H9 (cell line): ENCODE data around the gene DNER. TPM values are rescaled to one million over a fixed set of nuclear protein-coding genes. Genes with fewer than 3 reads are reported as not detected.

ENCODE experiments used
- DNase-seq: peaks from one replicate; pipeline ENCODE4 v3.0.0-alpha.2; 2017
- H2AFZ ChIP-seq: one replicate; pipeline ENCODE4 v1.6.1; 2013; ENCODE audit warnings: mild to moderate bottlenecking, low read length, control low read depth, moderate library complexity
- H2AK5ac ChIP-seq: 2 replicates; pipeline ENCODE4 v1.6.1; 2013; ENCODE audit warnings: low read length, control low read depth, mixed read lengths; ENCODE audit not compliant: insufficient read length
- H2BK120ac ChIP-seq: one replicate; pipeline ENCODE4 v1.6.1; 2013; ENCODE audit warnings: low read depth, mild to moderate bottlenecking, low read length, control low read depth, inconsistent platforms; ENCODE audit not compliant: poor library complexity, severe bottlenecking
- H2BK12ac ChIP-seq: 2 replicates; pipeline ENCODE4 v1.6.1; 2013; ENCODE audit warnings: low read length, control low read depth, mixed read lengths, low read depth; ENCODE audit not compliant: insufficient read length
- H2BK15ac ChIP-seq: 2 replicates; pipeline ENCODE4 v1.6.1; 2013; ENCODE audit warnings: low read depth, low read length, control low read depth
- H2BK20ac ChIP-seq: one replicate; pipeline ENCODE4 v1.6.1; 2013; ENCODE audit warnings: low read depth, mild to moderate bottlenecking, low read length, control low read depth, inconsistent platforms; ENCODE audit not compliant: poor library complexity, severe bottlenecking
- H2BK5ac ChIP-seq: 2 replicates; pipeline ENCODE4 v1.6.1; 2013; ENCODE audit warnings: low read length, control low read depth, mixed read lengths; ENCODE audit not compliant: insufficient read length
- H3K14ac ChIP-seq: 2 replicates; pipeline ENCODE4 v1.6.1; 2013; ENCODE audit warnings: low read length, control low read depth; ENCODE audit not compliant: insufficient read depth
- H3K18ac ChIP-seq: 2 replicates; pipeline ENCODE4 v1.6.1; 2013; ENCODE audit warnings: low read depth, mild to moderate bottlenecking, mixed read lengths, low read length, control low read depth; ENCODE audit not compliant: insufficient read length
- H3K23ac ChIP-seq: 2 replicates; pipeline ENCODE4 v1.6.1; 2013; ENCODE audit warnings: low read length, control low read depth, mixed read lengths, low read depth; ENCODE audit not compliant: insufficient read length
- H3K23me2 ChIP-seq: 2 replicates; pipeline ENCODE4 v1.6.1; 2013; ENCODE audit warnings: low read depth, mild to moderate bottlenecking, mixed read lengths, low read length, control low read depth; ENCODE audit not compliant: insufficient read length, poor library complexity, severe bottlenecking
- H3K27ac ChIP-seq: 2 replicates; pipeline ENCODE4 v1.5.1; 2013; ENCODE audit warnings: low read length, control low read depth, mixed read lengths, low read depth; ENCODE audit not compliant: insufficient read length
- H3K27me3 ChIP-seq: 2 replicates; pipeline ENCODE4 v1.6.1; 2013; ENCODE audit warnings: low read length, control low read depth, inconsistent platforms; ENCODE audit not compliant: insufficient read depth
- H3K4ac ChIP-seq: 2 replicates; pipeline ENCODE4 v1.6.1; 2013; ENCODE audit warnings: low read depth, mild to moderate bottlenecking, control low read depth, inconsistent platforms, low read length, moderate library complexity
- H3K4me1 ChIP-seq: 2 replicates; pipeline ENCODE4 v1.6.1; 2013; ENCODE audit warnings: low read length, control low read depth, inconsistent platforms; ENCODE audit not compliant: insufficient read depth
- H3K4me2 ChIP-seq: 2 replicates; pipeline ENCODE4 v1.6.1; 2013; ENCODE audit warnings: low read length, control low read depth, mixed read lengths; ENCODE audit not compliant: insufficient read length, insufficient read depth
- H3K56ac ChIP-seq: 2 replicates; pipeline ENCODE4 v1.6.1; 2013; ENCODE audit warnings: low read depth, mild to moderate bottlenecking, mixed read lengths, low read length, control low read depth; ENCODE audit not compliant: insufficient read length
- H3K79me1 ChIP-seq: 2 replicates; pipeline ENCODE4 v1.6.1; 2013; ENCODE audit warnings: low read depth, mild to moderate bottlenecking, moderate library complexity, low read length, control low read depth, inconsistent platforms; ENCODE audit not compliant: insufficient read depth, poor library complexity, severe bottlenecking
- H3K79me2 ChIP-seq: 2 replicates; pipeline ENCODE4 v1.6.1; 2013; ENCODE audit warnings: low read length, control low read depth, inconsistent platforms; ENCODE audit not compliant: insufficient read depth
- H3K9ac ChIP-seq: 2 replicates; pipeline ENCODE4 v1.6.1; 2013; ENCODE audit warnings: low read length, control low read depth, mixed read lengths; ENCODE audit not compliant: insufficient read length; ENCODE audit errors: extremely low read depth
- H3K9me3 ChIP-seq: one replicate; pipeline ENCODE4 v1.6.1; 2013; ENCODE audit warnings: low read depth, low read length, inconsistent platforms; ENCODE audit not compliant: control insufficient read depth
- H3T11ph ChIP-seq: one replicate; pipeline ENCODE4 v1.6.1; 2013; ENCODE audit warnings: mild to moderate bottlenecking, low read length, control low read depth, inconsistent platforms
- H4K20me1 ChIP-seq: one replicate; pipeline ENCODE4 v1.6.1; 2013; ENCODE audit not compliant: control insufficient read depth, insufficient read length, insufficient read depth
- H4K5ac ChIP-seq: 2 replicates; pipeline ENCODE4 v1.6.1; 2013; ENCODE audit warnings: low read depth, mild to moderate bottlenecking, mixed read lengths, low read length, control low read depth; ENCODE audit not compliant: insufficient read length
- H4K8ac ChIP-seq: replicated peaks from 2 replicates; pipeline ENCODE4 v1.6.1; 2013; ENCODE audit warnings: low read length, control low read depth, mixed read lengths, low read depth; ENCODE audit not compliant: insufficient read length
- H4K91ac ChIP-seq: 2 replicates; pipeline ENCODE4 v1.6.1; 2013; ENCODE audit warnings: low read depth, mild to moderate bottlenecking, moderate library complexity, mixed read lengths, low read length, control low read depth; ENCODE audit not compliant: insufficient read length
- H3K27ac Mint-ChIP-seq, 3 experiments: 2 replicates in 2 of 3; 3 replicates in 1 of 3; pipeline ENCODE4 v1.8.0; 2020 to 2021; ENCODE audit warnings: mixed read lengths in 3 of 3, mild to moderate bottlenecking in 1 of 3, moderate library complexity in 1 of 3
- H3K27me3 Mint-ChIP-seq: 2 replicates; pipeline ENCODE4 v1.8.0; 2021; ENCODE audit warnings: low read depth, mild to moderate bottlenecking, moderate library complexity, mixed read lengths
- H3K36me3 Mint-ChIP-seq, 3 experiments: 2 replicates in 2 of 3; 3 replicates in 1 of 3; pipeline ENCODE4 v1.8.0; 2020 to 2021; ENCODE audit warnings: low read depth in 3 of 3, mixed read lengths in 3 of 3; ENCODE audit not compliant: insufficient read depth in 1 of 3
- H3K4me1 Mint-ChIP-seq, 2 experiments: 2 replicates each; pipeline ENCODE4 v1.8.0; 2020; ENCODE audit warnings: mixed read lengths in 2 of 2
- H3K4me3 Mint-ChIP-seq, 2 experiments: 2 replicates in 1 of 2; 3 replicates in 1 of 2; pipeline ENCODE4 v1.8.0; 2020 to 2021; ENCODE audit warnings: mild to moderate bottlenecking in 2 of 2, mixed read lengths in 2 of 2, moderate library complexity in 1 of 2
- H3K9me3 Mint-ChIP-seq, 2 experiments: 2 replicates in 1 of 2; 3 replicates in 1 of 2; pipeline ENCODE4 v1.8.0; 2020; ENCODE audit warnings: mild to moderate bottlenecking in 2 of 2, mixed read lengths in 2 of 2, moderate library complexity in 1 of 2
- WGBS: extraction: QIAGEN DNeasy Blood & Tissue Kit; methylation state at CpG from one replicate; pipeline ENCODE4 v1.1.7; 2013; ENCODE audit warnings: missing lambda C conversion rate, low lambda C conversion rate, mixed read lengths; ENCODE audit not compliant: insufficient read length; ENCODE audit errors: extremely low coverage; 5-methylcytosine and 5-hydroxymethylcytosine counted together
- total RNA-seq: library from RNA; stranded (reverse); gene quantifications from 2 replicates; pipeline ENCODE4 v1.2.1, GENCODE V29; 2021
- TF ChIP-seq, protein P1 (sequence below): fragments of 200-600 bp; sonication (generic); conservative IDR thresholded peaks from 3 replicates; pipeline ENCODE4 v1.8.0; 2021; ENCODE audit warnings: antibody characterized with exemption, mild to moderate bottlenecking

The DNER gene
- total RNA-seq, 1 experiment from 2014 or later, result 1.0 TPM

- Histone ChIP-seq H3K14ac (no peak overlapping the region), H3K9ac (no peak overlapping the region), H3K23ac (no peak overlapping the region), H4K5ac (no peak overlapping the region), H2BK120ac (no peak overlapping the region), H2BK12ac (no peak overlapping the region), H3K4ac (no peak overlapping the region), H3K56ac (no peak overlapping the region), H3K9me3 (no peaks in the 10 kb centered on the region), H2AFZ (no peak overlapping the region), H2BK15ac (no peak overlapping the region), H3T11ph (no peak overlapping the region), H2BK5ac (no peak overlapping the region), H3K18ac (no peak overlapping the region), H2AK5ac (no peak overlapping the region), H3K27ac (no peak overlapping the region), H4K91ac (no peak overlapping the region), H4K8ac (no peak overlapping the region), H3K4me2 (no peak overlapping the region), H3K23me2 (no peaks in the 10 kb centered on the region), H3K79me1 (no peaks in the 10 kb centered on the region), H3K79me2 (no peaks in the 10 kb centered on the region), H2BK20ac (no peak overlapping the region), H3K27me3 (no peaks in the 10 kb centered on the region), H4K20me1 (no peaks in the 10 kb centered on the region), H3K4me1 (peaks cover 8% of the 10 kb centered on the region; the same call in 1 of the 2 replicates)
- DNase-seq, result no peak
- no peaks in the 10 kb centered on the region for H3K36me3 Mint-ChIP-seq
- H3K27ac Mint-ChIP-seq, result no peak overlapping the region; a peak in 1 of 7 replicates
- no peaks in the 10 kb centered on the region for H3K9me3 Mint-ChIP-seq
- peaks cover 1% of the 10 kb centered on the region; the same call in 1 of the 2 replicates for H3K27me3 Mint-ChIP-seq
- H3K4me1 Mint-ChIP-seq, result peaks cover 19 to 21% of the 10 kb centered on the region in 2 experiments
- TF ChIP-seq, protein P1, sequence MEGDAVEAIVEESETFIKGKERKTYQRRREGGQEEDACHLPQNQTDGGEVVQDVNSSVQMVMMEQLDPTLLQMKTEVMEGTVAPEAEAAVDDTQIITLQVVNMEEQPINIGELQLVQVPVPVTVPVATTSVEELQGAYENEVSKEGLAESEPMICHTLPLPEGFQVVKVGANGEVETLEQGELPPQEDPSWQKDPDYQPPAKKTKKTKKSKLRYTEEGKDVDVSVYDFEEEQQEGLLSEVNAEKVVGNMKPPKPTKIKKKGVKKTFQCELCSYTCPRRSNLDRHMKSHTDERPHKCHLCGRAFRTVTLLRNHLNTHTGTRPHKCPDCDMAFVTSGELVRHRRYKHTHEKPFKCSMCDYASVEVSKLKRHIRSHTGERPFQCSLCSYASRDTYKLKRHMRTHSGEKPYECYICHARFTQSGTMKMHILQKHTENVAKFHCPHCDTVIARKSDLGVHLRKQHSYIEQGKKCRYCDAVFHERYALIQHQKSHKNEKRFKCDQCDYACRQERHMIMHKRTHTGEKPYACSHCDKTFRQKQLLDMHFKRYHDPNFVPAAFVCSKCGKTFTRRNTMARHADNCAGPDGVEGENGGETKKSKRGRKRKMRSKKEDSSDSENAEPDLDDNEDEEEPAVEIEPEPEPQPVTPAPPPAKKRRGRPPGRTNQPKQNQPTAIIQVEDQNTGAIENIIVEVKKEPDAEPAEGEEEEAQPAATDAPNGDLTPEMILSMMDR, result no peak
- no CpG with 5 or more reads among the region's 1 CpG for WGBS
- H3K4me3 Mint-ChIP-seq, result no peak overlapping the region
These were observed 60.8 kb downstream of the DNER start for GRCh38 chr2:229653531-229653930.
